NCI-H187 (cell line): ENCODE data around the gene PLCD3.

Experiments
- DNase-seq, 2 experiments: peaks; one replicate each; lab custom pipeline; 2025; lab: John Stamatoyannopoulos, UW

Gene PLCD3

DNA sequence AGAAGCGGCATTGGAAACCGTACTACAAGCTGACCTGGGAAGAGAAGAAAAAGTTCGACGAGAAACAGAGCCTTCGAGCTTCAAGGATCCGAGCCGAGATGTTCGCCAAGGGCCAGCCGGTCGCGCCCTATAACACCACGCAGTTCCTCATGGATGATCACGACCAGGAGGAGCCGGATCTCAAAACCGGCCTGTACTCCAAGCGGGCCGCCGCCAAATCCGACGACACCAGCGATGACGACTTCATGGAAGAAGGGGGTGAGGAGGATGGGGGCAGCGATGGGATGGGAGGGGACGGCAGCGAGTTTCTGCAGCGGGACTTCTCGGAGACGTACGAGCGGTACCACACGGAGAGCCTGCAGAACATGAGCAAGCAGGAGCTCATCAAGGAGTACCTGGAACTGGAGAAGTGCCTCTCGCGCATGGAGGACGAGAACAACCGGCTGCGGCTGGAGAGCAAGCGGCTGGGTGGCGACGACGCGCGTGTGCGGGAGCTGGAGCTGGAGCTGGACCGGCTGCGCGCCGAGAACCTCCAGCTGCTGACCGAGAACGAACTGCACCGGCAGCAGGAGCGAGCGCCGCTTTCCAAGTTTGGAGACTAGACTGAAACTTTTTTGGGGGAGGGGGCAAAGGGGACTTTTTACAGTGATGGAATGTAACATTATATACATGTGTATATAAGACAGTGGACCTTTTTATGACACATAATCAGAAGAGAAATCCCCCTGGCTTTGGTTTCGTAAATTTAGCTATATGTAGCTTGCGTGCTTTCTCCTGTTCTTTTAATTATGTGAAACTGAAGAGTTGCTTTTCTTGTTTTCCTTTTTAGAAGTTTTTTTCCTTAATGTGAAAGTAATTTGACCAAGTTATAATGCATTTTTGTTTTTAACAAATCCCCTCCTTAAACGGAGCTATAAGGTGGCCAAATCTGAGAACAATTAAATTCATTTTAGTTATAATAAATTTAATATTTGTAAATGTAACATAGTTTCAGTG, 17.7 kb upstream of the PLCD3 start:
- no peak for DNase-seq

DNA sequence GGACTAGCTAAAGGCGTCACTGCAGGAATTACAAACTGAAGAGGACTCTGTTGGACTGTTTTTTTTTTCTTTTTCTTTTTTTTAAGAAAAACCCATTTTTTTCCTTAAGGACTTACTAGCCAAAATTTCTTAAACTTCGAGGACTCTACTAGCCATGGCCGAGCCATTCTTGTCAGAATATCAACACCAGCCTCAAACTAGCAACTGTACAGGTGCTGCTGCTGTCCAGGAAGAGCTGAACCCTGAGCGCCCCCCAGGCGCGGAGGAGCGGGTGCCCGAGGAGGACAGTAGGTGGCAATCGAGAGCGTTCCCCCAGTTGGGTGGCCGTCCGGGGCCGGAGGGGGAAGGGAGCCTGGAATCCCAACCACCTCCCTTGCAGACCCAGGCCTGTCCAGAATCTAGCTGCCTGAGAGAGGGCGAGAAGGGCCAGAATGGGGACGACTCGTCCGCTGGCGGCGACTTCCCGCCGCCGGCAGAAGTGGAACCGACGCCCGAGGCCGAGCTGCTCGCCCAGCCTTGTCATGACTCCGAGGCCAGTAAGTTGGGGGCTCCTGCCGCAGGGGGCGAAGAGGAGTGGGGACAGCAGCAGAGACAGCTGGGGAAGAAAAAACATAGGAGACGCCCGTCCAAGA, 16.8 kb upstream of the PLCD3 start:
- DNase-seq, result peak in 1 of 2 experiments; percentile 63

DNA sequence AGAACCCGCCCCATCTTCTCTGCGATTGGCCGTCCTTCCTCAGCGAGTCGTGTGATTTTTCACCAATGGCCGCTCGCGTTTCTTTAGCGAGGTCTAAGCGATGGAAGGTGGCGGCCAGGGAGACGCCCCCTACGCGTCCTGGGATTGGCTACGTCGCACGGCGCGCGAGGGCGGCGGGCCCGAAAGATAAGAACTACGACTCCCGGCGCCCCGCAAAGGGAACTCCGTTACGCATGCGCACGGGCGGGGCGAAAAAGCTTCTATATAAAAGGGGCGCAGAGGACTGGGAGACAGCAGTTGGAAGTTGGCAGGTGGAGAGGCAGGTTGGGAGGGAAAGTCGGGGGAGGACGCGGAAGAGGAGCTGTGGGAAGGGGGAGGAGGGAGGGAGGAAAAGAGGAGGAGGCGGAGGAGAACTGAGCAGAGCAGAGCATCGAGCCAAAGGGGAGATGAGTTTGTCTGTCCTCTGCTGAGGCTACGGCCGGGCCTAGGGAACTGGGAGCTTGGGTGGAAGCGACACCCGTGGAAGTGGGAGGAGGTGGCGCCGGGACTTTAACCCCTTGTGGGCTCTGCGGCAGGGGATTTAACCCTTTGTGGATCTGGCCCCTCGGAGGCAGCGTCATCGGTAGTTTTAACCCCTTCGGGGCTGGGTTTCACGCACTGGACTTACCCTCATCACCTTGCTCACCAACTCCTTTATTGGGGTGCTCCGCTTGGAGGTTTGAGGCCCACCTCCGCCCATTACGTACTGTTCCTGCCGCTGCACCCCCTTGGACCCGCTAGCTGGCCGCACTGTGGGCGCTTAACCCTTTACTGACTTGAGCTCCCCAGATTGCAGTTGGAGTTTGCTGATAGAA, 16.1 kb upstream of the PLCD3 start, which contains the start of gene HEXIM1:
Gene HEXIM1 (plus strand): TSS at position 293 of the 854 bp plus-strand sequence. CDS start 716 bp downstream, outside the sequence.
- DNase-seq, result peak; percentile 98 to 99

DNA sequence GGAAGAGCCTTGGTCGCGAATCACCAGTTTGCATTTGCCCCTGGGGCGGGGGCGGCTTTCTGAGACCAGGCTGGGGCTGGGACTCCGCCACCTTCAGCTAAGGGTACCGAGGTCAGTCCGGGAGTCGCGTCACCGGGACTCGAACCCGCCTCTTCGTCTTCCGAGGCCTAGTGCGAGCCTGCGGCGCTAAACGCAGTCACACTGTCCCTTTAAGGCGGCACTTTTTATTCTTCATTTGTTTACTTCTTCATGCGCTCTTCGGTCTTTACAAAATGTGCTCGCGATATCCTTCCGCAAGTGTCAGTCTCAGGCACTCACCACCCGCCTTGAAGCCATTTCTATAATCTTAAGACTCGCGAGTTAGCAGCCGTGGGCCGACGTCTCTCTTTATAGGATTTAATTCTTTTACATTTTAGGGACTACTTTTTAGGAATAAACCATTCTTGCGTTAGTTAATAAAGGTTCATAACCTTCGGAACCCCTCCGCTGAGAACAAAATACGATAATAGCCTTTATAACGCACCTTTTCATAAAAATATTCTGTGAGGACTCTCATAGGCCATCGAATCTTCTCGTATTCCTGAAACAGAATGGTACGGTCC, 15.4 kb upstream of the PLCD3 start:
- DNase-seq, result peak; percentile 63 to 98

DNA sequence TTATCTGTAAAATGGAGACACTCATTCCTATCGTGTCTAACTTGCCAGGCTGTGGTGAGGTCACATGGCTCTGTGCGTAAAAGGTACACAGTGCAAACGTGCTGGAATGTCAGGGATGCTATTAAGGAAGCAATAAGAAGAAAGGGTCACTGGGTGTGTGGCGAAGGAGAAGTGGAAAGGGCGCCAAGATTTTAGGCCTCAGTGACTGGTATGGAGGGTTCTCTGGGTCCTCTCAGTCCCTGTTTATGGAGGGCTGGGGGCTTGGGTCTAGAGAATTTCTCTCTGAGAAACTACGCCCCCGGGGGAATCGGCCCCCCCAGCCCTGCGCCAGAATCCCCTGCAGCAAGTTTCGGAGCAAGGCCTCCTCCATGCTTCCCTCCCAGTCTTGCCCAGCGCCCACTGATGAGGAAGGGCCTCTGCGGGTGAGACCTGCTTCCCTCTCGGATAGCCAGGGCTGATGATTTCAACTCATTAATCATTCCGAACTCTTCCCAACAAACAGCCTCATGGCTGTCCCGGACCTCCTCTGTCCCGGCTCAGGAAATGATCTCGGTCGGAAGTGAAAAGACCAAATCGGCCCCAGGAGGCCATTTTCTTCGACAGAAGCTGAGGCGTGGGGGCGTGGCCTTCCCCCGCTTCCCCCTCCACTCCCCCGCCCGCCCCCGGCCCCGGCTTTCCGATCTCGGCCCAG, 14.7 kb upstream of the PLCD3 start:
- peak; percentile 48 to 68 for DNase-seq

DNA sequence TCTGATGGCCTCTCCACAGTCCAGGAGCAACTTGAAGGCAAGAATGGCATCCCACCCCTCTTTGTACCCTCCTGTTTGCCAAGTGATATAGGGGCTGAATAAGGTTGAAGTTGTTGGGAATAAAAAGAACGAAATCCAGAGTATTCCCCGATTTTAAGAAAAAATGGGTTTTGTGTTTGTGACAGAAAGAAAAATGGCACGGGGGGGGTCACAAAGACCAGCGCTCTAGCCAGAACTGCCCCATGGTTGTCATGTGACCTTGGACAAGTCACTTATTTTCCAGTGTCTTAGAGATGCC, 14.2 kb upstream of the PLCD3 start:
- DNase-seq, result no peak

DNA sequence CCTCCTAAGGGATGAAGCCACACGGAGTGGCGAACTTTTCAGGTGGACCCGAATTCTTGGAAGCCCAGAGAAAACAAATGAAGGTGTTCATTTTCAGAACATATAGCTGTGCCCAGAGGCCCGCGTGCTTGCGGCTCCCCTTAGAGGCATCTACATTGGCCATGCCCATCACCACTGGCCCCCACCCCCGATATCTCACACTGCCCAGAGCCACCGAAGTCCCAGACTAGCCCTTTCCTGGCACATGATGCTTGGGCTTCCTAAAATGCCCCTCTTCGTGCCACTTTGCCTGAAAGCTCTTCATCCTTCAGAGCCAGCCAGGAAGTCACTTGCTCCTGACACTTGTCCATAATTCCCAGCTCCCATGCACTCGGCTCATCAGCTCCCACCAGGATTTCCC, 13.9 kb upstream of the PLCD3 start:
- DNase-seq, result no peak

DNA sequence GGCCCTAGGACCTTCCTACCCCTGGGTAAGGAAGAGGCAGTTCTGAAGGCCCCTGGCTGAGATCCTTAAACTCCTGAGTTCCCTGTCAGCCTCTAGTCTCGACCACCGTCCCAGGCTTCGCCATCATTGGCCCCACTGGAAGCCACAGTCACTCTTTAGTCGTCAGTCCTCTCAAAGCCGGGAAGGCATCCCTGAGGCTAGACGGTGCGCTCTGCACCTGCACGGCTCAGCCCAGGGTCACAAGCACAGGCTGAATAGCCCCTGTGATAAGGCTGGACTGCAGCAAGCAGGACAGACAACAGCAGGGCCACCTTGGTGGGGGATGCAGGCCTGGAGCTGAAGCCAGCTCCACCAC, 12.7 kb upstream of the PLCD3 start:
- no peak for DNase-seq

DNA sequence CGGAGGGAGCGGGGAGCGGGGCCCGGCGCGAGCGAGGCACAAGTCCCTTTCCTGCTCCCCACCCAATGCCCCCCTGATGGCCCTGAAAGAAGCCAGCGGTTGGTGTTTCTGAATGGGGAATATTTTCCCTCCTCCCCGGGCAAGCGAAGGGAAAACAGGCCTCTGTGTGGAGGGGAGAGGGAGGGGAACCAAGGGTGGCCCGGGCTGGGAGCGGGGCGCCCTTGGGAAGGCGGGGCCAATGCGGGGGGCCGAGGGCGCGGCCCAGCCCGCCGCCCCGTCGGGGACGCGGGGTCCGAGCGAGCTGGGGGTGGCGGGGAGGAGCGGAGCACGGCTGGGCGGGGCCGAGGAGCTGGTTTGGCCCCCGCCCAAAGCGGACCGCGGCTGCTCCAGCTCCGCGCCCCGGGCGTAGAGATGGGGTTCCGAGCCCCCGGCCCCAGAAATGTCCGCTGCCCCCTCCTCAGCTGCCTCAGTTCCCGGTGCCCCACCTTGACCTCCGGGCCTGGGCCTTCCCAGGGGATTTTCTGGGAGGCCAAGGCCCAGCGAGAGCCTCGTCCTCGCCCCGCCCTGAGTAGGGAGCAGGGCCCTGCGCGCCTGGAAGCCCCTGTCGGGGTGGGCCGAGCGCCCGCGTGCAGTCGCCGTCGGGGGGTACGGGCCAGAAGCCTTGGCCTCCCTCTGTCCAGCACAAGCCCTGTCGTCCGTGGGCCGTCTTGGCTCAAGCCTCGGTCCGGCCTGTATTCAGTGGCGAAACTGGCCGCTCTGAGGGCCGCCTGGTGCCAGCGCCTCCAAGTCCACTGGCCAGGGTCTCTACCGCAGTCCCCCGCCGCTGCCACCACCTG, 12.1 kb upstream of the PLCD3 start:
- no peak for DNase-seq

DNA sequence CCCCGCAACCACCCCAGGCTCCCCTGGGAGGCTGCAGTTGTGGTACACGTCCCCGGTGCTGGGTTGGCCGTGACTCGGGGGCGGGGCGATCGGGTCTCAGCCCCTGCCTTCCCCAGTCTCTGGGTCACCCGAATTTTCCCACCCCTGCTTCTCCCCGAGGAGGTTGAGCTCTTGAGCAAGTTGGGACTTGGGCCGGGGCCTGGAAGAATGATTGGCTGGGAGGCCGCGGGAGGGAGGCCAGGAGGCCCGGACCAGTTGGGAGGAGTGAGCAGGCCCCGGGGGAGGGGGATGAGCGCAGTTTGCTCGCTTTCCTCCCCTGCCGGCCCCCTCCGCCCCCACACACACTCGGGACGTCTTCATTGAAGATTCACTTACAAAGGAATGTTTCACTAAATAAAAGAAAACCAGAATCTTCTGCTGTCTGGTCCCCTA, 11.5 kb upstream of the PLCD3 start:
- DNase-seq, result no peak

DNA sequence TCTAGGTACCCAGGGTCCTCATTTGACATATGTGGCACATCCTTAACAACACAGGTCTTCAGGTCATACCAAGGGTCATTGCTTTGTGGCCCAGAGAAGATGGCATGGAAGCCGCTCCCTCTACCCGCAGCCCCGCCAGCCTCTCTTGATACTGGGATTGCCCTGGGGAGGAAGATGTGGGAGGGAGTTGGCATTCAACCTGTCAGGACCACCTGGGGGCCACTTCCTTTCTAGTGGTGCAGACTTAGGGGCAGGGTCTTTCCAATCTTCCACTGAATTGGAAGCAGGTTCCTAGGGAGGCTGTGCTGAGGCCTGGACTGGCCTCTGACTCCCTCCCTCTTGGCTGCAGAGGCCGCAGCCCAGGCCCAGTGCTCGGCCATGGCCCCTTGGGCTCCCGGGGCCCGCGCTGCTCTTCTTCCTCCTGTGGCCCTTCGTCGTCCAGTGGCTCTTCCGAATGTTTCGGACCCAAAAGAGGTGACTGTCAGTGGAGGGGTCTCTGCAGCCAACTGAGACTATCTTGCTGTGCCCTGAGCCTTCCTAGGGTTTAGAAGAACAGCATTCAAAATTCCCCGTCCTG, 10.9 kb upstream of the PLCD3 start:
- DNase-seq, result no peak

DNA sequence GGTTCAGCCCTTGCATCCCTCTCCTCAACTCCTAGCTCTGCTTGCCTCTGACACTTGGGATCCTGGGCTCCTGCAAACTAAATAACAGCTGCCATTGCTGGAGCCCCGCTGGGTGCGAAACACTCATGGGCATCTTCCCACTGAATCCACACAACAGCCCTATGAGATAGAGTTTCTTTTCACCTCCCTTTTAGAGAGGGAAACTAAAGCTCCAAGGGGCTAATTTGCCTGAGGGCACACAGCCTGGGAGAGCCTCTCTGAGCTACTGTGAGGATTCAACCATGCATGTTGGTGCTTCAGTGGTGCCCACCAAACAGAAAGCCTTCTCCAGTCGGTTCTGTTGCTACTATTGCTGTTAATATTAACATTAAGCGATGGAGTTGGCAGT, 7.2 kb upstream of the PLCD3 start:
- DNase-seq, result no peak

DNA sequence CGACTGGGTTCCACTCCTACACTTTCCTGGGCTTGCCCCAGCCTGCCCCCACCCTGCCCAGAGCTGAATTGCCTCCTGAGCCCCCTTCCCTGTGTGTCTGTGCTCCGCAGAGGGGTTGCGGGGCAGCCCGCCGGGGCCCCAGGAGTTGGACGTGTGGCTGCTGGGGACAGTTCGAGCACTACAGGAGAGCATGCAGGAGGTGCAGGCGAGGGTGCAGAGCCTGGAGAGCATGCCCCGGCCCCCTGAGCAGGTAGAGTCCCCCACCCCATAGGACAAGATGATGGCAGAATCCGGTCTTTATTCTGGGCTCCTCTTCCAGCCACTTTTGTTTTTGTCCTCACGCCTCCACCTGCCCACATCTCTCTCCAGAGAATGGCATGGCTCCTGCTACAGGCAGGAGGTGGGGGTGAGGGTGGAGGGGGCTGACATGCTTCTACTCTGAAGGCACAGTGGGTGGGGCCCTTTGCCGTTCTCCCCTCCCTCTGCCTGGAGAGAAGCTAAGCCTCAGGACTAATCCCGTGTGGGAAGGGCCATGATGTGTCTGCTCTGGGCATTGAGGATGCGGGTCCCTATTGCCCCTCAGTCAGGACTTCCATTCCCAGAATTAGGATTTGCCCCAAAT, 6.7 kb upstream of the PLCD3 start:
- DNase-seq, result no peak

DNA sequence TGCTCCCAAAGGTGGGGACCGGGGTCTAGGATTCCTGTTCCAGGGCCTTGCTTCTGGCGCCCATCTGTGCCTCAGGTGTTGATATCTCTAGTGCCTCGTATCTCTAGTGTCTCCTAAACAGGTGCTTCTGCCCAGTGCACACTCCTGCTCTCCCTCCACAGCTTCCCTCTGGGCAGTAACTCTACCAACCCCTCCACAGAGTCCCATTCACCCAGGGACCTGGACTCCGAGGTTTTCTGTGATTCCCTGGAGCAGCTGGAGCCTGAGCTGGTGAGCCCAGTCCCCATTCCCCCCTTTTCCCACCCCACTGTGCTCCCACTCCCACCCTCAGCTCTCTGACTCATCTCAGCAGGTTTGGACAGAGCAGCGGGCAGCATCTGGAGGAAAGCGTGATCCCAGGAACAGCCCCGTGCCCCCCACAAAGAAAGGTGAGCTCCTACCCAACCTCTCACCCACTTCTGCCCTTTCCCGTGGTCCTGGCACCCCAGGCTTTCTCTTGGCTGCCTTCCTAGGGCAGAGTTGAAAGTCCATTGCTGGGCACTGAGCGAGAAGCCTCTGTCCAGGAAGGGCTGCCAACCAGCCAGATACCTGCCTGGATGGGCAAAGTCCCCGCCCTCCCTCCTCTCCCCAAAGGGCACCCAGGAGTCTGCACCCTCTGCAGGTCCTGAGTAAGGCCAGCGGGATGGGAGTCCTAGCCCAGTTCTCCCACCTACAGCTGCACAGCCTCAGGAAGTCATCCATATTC, 5.4 kb upstream of the PLCD3 start:
- DNase-seq, result no peak

DNA sequence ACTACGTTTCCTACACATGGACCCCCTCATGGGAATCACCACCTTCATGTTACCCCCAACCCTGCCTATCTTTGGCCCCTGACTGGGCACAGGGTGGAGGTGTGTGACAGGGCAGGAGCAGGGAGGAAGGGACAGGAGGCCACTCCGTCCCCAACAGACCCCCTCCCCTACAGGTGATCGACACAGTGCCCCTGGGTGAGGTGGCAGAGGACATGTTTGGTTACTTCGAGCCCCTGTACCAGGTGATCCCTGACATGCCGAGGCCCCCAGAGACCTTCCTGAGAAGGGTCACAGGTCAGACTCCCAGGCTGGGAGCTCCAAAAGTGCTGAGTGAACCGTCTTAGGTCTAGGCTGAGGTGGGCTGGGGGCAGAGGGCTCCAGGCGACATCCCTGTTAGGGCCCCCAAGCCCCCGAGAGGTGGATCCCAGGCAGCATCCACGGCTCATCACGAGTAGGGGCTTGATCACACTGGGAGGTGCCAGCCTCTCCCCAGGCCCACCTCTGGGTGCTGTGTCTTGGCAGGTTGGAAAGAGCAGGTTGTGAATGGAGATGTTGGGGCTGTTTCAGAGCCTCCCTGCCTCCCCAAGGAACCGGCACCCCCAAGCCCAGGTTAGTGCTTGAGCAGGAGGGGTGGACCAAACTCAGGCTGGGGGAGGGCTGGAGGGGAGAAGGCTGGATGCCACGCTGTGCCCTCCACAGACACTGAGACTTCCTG, 4.7 kb upstream of the PLCD3 start:
- DNase-seq, result no peak

DNA sequence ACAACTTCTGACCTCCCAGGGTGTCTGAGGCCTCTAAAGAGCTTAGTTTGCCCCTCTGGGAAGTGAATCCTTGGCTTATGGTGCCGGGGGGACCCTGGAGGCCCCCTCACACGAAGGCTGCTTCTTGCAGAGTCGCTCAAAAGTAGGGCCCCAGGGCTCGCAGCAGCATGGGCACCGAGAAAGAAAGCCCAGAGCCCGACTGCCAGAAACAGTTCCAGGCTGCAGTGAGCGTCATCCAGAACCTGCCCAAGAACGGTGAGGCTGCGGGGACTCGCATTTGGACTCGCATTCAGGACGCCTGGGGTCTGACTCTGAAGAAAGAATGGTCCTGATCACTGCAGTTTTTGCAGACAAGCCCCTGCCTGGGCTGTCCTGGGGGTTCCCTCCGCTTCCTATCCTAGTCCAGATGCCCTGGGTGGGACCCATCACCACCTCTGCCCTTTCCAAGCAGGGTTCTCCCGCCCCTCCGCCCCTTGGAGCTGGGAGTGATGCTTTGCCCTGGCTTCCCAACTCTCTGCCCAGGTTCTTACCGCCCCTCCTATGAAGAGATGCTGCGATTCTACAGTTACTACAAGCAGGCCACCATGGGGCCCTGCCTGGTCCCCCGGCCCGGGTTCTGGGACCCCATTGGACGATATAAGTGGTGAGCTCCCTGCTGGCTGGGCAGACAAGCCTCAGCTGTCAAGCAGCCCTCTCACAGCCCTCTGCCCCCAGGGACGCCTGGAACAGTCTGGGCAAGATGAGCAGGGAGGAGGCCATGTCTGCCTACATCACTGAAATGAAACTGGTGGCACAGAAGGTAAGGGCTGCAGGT, 3.9 kb upstream of the PLCD3 start:
- no peak for DNase-seq

DNA sequence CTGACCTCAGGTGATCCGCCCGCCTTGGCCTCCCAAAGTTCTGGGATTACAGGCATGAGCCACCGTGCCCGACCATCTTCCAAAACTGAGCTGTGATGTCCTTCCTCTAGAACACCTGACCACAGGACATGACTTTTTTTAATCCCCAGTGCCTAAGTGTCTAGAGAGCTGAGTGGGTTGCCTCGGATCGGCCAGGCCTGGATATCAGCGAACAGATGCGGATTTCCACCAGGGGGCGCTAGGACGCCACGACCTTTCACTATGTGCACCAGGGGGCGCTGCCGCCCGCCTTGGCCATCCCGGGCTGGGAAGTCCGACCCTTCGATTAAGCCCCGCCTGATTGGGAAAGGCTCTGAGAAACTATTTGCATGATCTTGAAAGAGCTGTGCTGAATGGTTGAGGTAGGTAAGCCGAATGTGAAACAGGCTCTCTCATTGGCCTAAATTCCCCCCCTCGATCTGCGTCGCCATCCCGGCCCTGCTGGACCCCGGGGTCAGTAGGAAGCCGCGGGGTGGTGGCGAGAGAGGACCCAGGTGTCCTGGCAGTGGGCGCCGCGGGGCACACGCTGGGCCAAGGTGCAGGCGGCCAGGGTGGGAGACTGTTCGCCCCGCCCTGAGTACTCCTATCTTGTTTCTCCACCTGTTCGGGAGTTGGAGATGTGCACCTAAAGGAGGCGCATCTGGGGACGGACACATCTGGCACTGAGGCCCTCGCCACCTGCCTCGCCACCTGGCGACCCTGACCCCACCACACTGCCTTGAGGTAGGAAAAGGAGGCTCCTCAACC, 3.1 kb upstream of the PLCD3 start, which contains the start of gene ACBD4:
Gene ACBD4 (plus strand): TSS at position 496 of the 786 bp plus-strand sequence. CDS start 458 bp downstream, outside the sequence.
- peak; percentile 90 to 92 for DNase-seq
